Esophagus (tissue), 2 donors: Measurements from ENCODE around the gene COL18A1. TPM values are rescaled to one million over a fixed set of nuclear protein-coding genes. Genes with fewer than 3 reads are reported as not detected.
A peak's percentile ranks its signal among the peaks of the same experiment; 100 is the strongest.

Source experiments
- H3K27ac ChIP-seq, 2 donors: one replicate each; pipeline ENCODE4 v1.5.1; 2013; ENCODE audit warnings: low read depth in 2 of 2, mild to moderate bottlenecking in 2 of 2, inconsistent platforms in 1 of 2, low read length in 1 of 2, moderate library complexity in 1 of 2
- H3K27me3 ChIP-seq, 2 donors: one replicate each; pipeline ENCODE4 v1.6.1; 2013; ENCODE audit warnings: low read length in 2 of 2, control low read depth in 1 of 2, mild to moderate bottlenecking in 1 of 2; ENCODE audit not compliant: insufficient read depth in 2 of 2, control insufficient read depth in 1 of 2
- H3K36me3 ChIP-seq, 2 donors: one replicate each; pipeline ENCODE4 v1.6.1; 2013; ENCODE audit warnings: low read length in 1 of 2; ENCODE audit not compliant: control insufficient read depth in 2 of 2, insufficient read depth in 2 of 2
- H3K4me1 ChIP-seq, 2 donors: one replicate each; pipeline ENCODE4 v1.6.1; 2013; ENCODE audit warnings: low read length in 1 of 2; ENCODE audit not compliant: control insufficient read depth in 2 of 2, insufficient read depth in 2 of 2
- H3K4me3 ChIP-seq, 2 donors: one replicate each; pipeline ENCODE4 v1.5.1; 2013; ENCODE audit warnings: low read length in 2 of 2, mild to moderate bottlenecking in 2 of 2, low read depth in 1 of 2, moderate library complexity in 1 of 2
- H3K9me3 ChIP-seq, 2 donors: one replicate each; pipeline ENCODE4 v1.6.1; 2013; ENCODE audit warnings: mild to moderate bottlenecking in 2 of 2, low read depth in 1 of 2, low read length in 1 of 2, moderate library complexity in 1 of 2; ENCODE audit not compliant: control insufficient read depth in 2 of 2, insufficient read depth in 1 of 2
- WGBS, 2 donors: extraction: QIAGEN DNeasy Blood & Tissue Kit; methylation state at CpG; one replicate each; pipeline ENCODE4 v1.1.7; 2013; 5-methylcytosine and 5-hydroxymethylcytosine counted together
- polyA plus RNA-seq, 2 donors: library from polyadenylated mRNA; stranded (reverse); fragments of 200-250 nt; gene quantifications; one replicate each; pipeline ENCODE4 v1.2.3, GENCODE V29; 2013
- donor health status: healthy with polysubstance abuse.
- donor health status: Bipolar disorder and iron deficiency.

Gene COL18A1
- polyA plus RNA-seq, 2 donors = 29.7 to 29.9 TPM

- no peaks in the 10 kb centered on the region for H3K36me3 ChIP-seq
- H3K4me3 ChIP-seq = no peak overlapping the region
- no peaks in the 10 kb centered on the region for H3K9me3 ChIP-seq
- H3K4me1 ChIP-seq = peaks cover 2 to 11% of the 10 kb centered on the region in 2 donors
- H3K27me3 ChIP-seq = no peaks in the 10 kb centered on the region
- no peak overlapping the region for H3K27ac ChIP-seq
- 79 to 80% methylated on average over 30 of the region's 30 CpGs for WGBS, 2 donors
Measured at GRCh38 chr21:45466330-45467220, 61.6 kb downstream of the COL18A1 start.

DNA sequence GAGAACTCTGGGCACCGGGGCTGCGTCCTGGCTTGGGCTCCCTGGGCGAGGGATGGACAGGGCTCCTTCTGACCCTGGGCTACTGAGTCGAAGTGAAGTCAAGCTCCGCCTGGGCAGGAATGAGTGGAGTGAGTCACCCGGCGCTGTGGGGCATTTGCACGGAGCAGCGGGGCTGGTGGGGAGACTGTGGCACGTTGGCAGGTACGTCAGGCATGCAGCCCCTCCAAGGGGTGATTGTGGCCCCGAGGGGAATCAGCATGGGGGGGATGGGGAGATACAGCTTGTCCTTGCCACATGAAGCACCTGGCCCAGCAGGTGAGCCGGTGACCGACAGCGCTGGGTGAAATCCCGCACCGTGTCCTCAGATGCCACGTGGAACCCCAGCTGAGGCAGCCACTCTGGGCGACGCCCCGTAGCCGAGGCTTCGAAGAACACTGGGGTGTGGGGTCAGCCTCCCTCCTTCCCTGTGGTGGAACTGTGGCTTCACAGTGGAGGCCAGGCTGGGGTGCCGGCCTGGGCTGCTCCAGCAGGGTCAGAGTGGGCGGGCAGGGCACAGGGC, 62.3 kb downstream of the COL18A1 start:
- H3K27ac ChIP-seq = no peak overlapping the region
- no peak overlapping the region for H3K4me3 ChIP-seq

DNA sequence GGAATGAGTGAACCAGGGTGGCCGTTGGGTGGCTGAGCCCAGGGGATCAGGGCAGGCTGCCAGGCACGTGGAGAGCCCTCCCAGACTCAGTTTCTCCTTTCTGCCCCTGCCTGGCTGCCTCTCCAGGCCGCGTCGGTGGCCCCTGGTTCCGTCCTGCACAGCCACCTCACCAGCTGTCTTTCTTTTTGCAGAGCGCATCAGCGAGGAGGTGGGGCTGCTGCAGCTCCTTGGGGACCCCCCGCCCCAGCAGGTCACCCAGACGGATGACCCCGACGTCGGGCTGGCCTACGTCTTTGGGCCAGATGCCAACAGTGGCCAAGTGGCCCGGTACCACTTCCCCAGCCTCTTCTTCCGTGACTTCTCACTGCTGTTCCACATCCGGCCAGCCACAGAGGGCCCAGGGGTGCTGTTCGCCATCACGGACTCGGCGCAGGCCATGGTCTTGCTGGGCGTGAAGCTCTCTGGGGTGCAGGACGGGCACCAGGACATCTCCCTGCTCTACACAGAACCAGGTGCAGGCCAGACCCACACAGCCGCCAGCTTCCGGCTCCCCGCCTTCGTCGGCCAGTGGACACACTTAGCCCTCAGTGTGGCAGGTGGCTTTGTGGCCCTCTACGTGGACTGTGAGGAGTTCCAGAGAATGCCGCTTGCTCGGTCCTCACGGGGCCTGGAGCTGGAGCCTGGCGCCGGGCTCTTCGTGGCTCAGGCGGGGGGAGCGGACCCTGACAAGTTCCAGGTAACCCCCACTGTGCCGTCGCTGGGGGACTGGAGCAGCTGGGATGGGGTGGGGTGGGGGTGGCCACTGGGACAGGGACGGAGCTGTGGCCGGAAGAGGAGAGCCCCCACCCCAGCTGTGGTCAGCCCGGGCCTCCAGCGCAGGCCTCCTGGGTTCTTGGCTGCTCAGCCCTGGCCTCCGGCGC, 63.3 kb downstream of the COL18A1 start:
- H3K27ac ChIP-seq = no peak overlapping the region
- no peaks in the 10 kb centered on the region for H3K9me3 ChIP-seq
- H3K36me3 ChIP-seq = no peaks in the 10 kb centered on the region
- WGBS, 2 donors = 88 to 90% methylated on average over 41 to 45 of the region's 45 CpGs
- H3K4me1 ChIP-seq = peaks cover 5 to 11% of the 10 kb centered on the region in 2 donors
- no peaks in the 10 kb centered on the region for H3K27me3 ChIP-seq
- no peak overlapping the region for H3K4me3 ChIP-seq

More for the DNA sequence above, 62.3 kb downstream of the COL18A1 start:
- H3K36me3 ChIP-seq = no peaks in the 10 kb centered on the region
- no peaks in the 10 kb centered on the region for H3K27me3 ChIP-seq
- H3K9me3 ChIP-seq = no peaks in the 10 kb centered on the region
- peaks cover 5 to 11% of the 10 kb centered on the region in 2 donors for H3K4me1 ChIP-seq
- 66 to 77% methylated on average over 24 to 25 of the region's 25 CpGs for WGBS, 2 donors

GRCh38 chr21:45468971-45469272, 64.0 kb downstream of the COL18A1 start:
- Histone ChIP-seq H3K27ac (no peak overlapping the region), H3K36me3 (no peaks in the 10 kb centered on the region), H3K9me3 (no peaks in the 10 kb centered on the region), H3K4me1 (peaks cover 5 to 11% of the 10 kb centered on the region in 2 donors), H3K27me3 (no peaks in the 10 kb centered on the region), H3K4me3 (no peak overlapping the region)
- whole genome bisulfite sequencing, 2 donors = 87 to 92% methylated on average over 11 to 14 of the region's 14 CpGs

- Histone ChIP-seq H3K4me1 (peaks cover 5 to 13% of the 10 kb centered on the region in 2 donors), H3K4me3 (no peak overlapping the region), H3K27me3 (no peaks in the 10 kb centered on the region), H3K9me3 (peaks cover 0 to under 1% of the 10 kb centered on the region in 2 donors), H3K36me3 (peaks cover 0 to under 1% of the 10 kb centered on the region in 2 donors), H3K27ac (peak overlapping the region; percentile 29 to 56)
- 76 to 81% methylated on average over 24 of the region's 24 CpGs for WGBS, 2 donors
Measured at GRCh38 chr21:45469273-45470086, 64.5 kb downstream of the COL18A1 start.

- no peak overlapping the region for H3K4me3 ChIP-seq
- peak overlapping the region; percentile 29 to 56 for H3K27ac ChIP-seq
- peaks cover 5 to 13% of the 10 kb centered on the region in 2 donors for H3K4me1 ChIP-seq
- H3K27me3 ChIP-seq = no peaks in the 10 kb centered on the region
- peaks cover 0 to 2% of the 10 kb centered on the region in 2 donors for H3K9me3 ChIP-seq
- H3K36me3 ChIP-seq = peaks cover 0 to 6% of the 10 kb centered on the region in 2 donors
- 81 to 87% methylated on average over 7 of the region's 7 CpGs for WGBS, 2 donors
Measured at GRCh38 chr21:45470087-45470515, 65.1 kb downstream of the COL18A1 start.

- H3K27ac ChIP-seq = peak overlapping the region; percentile 81 to 87
- H3K36me3 ChIP-seq = peaks cover 0 to 9% of the 10 kb centered on the region in 2 donors
- H3K27me3 ChIP-seq = no peaks in the 10 kb centered on the region
- H3K4me1 ChIP-seq = peaks cover 5 to 13% of the 10 kb centered on the region in 2 donors
- 21 to 43% methylated on average over 28 of the region's 28 CpGs for WGBS, 2 donors
- H3K9me3 ChIP-seq = peaks cover 0 to 2% of the 10 kb centered on the region in 2 donors
- no peak overlapping the region for H3K4me3 ChIP-seq
Measured at GRCh38 chr21:45470773-45471524, 66.0 kb downstream of the COL18A1 start.

- 38 to 40% methylated on average over 30 of the region's 30 CpGs for WGBS, 2 donors
- Histone ChIP-seq H3K27ac (peak overlapping the region; percentile 81), H3K4me1 (peaks cover 5 to 12% of the 10 kb centered on the region in 2 donors), H3K9me3 (peaks cover 0 to 2% of the 10 kb centered on the region in 2 donors), H3K4me3 (no peak overlapping the region), H3K27me3 (no peaks in the 10 kb centered on the region), H3K36me3 (peaks cover 0 to 9% of the 10 kb centered on the region in 2 donors)
Measured at GRCh38 chr21:45471525-45472221, 66.7 kb downstream of the COL18A1 start.
